ENCODE results near the gene GFOD2.
A peak's percentile ranks its signal among the peaks of the same experiment; 100 is the strongest.

GFOD2 gene

DNA sequence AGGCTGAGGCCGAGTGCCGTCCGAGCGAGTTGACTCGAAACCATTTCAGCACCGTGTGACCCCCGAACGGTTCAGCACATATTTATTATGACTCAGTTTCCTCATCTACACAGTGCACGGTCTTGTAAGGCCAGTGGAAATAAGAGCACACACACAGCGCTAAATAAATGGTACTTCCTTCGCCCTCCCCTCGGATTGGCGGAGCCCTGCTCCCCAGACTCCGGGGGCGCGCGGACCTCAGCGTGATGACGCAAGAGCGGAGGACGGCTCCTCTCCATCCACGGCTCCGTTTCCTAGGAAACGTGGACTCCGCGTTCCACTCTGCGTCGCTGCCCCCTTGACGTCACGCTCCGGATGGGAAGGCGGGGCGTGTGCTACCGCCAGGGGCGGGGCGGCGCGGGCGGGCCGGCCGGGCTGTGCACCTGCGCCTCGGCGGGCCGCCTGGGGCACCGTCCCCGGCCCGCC lies 58.5 kb downstream of the GFOD2 start, which contains the start of gene PARD6A:
Gene PARD6A (plus strand): TSS at position 397 of the 465 bp plus-strand sequence. CDS start 79 bp downstream, outside the sequence.
- DNase-seq (ENCODE audit: low read depth in 1 of 2, low spot score in 1 of 2), result peak; percentile 81 to 92

DNA sequence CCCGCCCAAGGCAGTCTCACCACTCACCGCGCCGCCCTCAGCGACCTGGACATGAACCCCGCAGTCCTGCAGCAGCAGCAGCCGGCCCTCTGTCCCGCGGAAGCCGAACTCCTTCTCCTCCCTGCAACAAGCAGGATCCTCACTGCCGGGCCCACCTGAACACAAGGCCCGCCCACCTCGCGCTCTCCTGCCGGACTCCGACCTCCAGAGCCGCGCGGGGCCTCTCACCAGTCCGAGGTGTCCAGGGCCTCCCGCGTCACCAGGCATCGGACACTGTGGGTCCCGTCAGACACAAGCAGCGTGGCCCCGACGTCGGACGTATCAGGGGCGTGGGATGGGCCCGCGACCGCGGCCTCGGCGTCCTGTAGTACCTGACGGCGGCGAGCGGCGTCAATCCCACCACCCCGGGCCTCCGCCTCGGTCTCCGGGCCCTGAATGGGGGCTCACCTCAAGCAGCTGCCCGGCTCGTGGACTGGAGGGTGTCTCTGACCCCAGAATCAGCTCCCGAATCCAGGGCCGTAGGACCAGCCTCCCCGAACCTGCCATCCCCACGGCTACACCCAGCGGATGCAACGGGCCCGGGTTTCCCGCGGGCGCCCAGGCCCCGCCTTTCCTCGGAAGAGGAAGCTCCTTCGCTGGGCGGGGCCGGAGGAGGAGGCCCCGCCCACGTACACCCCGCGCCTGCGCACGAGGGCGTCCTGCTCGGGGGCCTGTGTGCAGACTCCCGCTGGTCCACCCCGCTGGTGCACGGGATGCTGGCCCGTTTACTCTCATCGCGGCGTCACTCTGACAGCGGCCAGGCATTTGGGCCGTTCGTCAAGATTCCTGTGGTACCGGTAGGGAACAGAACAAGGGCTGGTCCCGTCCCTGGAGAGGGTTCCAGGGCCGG lies 59.2 kb downstream of the GFOD2 start, which contains the start of gene ACD:
Gene ACD (minus strand): TSS at position 586 of the 889 bp plus-strand sequence. CDS start 40 bp downstream, at position 546.
- peak; percentile 88 to 90 for DNase-seq (ENCODE audit: low read depth in 1 of 2, low spot score in 1 of 2)

DNA sequence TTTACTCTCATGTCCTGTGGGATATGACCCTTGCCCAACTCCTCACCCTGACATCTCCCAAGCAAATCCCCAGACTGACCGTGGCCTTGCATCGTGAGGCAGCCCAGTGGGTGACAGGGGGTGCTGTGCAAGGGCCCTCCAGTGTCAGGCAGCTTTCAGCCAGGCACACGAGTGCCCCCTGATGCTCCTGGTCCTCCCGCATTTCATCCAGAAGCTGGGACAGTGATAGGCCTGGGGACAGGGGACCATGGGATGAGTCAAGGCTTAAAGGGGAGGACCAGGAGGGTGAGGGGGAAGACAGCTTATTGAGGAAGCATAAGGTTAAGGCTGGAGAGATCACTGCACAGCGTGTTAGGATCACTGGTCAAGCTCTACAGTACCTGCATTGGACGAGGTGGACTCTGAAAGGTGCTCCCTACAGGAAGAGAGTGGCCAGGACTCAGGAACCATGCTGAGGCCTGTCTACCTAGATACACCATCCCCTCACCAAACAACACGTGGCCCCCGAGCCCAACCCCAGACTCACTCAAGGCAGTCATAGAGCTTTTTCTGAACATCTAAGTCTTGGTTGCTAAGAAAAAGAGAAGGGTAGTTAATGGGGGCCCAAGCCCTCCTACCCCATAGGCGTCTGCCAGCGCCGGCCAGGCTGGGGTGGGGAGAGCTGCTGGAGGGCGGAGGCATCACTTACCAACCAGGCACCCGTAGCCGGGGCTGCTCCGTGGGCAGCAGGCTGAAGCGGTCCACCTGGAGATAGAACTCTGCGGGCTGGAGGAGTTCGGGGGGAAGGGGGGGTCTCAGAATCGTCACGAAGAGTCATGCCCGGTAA lies 60.1 kb downstream of the GFOD2 start:
- DNase-seq (ENCODE audit: low read depth in 1 of 2, low spot score in 1 of 2), result no peak

DNA sequence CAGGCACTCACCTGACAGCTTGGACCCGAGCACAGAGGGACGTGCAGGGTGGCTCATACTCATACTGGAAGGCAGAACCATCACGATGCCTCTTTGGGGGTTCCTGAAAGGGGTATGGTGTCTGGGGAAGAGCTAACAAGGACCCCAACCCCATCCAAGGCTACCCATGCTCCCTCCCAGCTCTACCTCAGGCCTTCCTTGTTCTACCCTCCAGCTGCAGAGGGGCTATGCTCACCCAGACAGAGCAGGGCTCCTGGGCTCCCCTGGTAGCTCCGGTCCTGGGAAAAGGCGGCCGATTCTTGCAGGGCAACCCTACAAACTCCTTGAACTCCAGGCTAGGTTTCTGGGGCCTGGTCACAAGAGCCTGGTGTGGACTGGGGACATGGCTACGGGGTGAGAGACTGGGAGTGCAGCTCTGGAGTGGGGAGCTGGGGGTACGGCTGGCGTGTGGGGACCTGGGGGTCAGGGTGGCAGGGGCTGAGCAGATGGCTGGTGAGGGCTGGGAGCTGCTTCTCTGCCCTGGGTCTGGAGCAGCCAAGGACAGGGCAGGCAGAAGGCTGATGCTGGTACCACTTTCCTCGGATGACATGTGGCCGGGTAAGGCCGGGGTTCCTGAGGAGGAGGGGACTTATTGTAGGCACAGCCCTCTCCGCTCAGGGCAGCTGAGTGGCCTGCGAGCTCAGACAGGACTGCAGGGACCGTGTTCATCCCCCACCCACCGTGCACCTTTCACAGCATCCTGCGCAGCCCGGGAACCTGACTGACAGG lies 61.2 kb downstream of the GFOD2 start:
- DNase-seq (ENCODE audit: low read depth in 1 of 2, low spot score in 1 of 2), result no peak

DNA sequence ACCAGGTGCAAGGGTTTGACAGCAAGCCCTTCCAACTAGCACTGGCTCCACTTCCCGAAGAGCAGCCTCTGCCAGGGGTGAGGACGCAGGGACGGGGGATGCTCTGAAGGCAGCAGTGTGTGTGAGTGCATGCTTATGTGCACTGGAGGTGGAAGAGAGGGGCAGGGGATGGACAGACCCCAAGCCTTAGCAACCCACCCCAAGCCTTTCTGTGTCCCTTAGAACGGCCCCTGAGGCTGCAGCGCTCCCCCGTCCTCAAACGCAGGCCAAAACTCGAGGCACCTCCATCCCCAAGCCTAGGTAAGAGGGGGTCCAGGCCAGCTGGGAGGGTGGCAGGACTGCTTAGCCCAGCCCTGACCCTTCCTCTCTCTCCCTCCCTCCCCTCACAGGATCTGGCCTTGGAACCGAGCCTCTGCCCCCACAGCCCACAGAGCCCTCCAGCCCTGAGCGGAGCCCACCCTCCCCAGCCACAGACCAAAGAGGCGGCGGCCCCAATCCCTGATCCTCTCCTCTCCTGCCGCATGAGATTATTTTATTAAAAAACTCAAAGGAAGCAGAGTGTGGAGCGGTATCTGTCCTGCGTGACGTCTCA lies 62.0 kb downstream of the GFOD2 start:
- no peak for DNase-seq (ENCODE audit: low read depth in 1 of 2, low spot score in 1 of 2)

DNA sequence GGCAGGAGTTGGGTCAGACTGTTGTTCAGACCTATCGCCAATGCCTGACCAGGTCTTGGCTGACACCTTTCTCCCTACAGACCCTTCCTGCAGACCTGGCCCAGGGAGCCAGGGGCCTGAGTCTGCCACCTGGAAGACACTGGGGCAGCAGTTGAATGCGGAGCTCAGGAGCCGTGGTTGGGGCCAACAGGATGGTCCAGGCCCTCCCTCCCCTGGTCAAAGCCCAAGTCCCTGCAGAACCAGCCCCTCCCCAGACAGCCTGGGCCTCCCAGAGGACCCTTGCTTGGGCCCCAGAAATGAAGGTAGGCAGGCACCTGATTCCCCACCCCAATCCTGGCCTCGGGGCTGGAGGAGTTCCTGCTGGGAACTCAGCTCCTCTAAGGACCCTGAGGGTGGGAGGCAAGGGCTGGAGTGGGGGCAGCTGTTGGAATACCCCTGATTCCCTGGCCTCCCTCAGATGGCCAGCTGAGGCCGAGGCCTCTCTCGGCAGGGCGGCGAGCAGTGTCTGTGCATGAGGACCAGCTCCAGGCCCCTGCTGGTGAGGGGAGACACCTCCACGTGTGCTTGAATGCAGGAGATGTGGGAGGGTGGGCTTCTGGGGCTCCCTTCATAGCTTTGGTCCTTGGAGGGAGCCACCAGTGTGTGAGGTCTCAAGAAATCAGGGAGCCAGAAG lies 62.6 kb downstream of the GFOD2 start:
- no peak for DNase-seq (ENCODE audit: low read depth in 1 of 2, low spot score in 1 of 2)

DNA sequence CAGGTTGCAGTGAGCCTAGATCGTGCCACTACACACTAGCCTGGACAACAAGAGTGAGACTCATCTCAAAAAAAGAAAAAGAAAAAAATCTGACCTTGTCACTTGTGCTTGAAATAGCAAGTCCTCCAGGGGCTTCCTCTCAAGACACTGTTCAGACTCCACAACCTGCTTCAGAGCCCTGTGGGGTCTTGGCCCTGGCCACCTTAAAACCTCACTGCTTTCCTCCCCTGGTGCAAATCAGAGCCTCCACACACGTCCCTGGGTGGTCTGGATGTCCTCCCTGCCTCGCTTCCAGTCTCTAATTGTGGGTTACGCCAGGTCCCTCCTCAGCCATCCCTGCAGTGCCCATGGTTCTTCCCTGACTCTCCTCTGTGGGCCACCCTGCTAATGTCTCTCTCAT lies 63.8 kb downstream of the GFOD2 start:
- DNase-seq (ENCODE audit: low read depth in 1 of 2, low spot score in 1 of 2), result no peak

DNA sequence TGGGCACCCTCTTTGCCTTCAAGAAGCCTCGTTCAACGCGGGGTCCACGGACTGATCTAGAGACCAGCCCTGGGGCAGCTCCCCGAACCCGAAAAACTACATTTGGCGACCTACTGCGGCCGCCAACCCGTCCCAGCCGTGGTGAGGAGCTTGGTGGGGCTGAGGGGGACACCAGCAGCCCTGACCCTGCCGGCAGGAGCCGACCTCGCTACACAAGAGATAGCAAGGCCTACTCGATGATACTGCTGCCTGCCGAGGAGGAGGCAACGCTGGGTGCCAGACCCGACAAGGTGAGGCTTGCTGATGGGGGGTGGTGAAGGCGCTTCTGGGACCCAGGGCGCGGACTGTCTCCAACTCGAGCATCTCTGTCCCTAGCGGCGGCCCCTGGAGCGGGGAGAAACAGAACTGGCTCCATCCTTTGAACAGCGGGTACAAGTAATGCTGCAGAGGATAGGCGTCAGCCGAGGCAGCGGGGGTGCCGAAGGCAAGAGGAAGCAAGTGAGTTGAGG lies 64.7 kb downstream of the GFOD2 start:
- DNase-seq (ENCODE audit: low read depth in 1 of 2, low spot score in 1 of 2), result no peak

DNA sequence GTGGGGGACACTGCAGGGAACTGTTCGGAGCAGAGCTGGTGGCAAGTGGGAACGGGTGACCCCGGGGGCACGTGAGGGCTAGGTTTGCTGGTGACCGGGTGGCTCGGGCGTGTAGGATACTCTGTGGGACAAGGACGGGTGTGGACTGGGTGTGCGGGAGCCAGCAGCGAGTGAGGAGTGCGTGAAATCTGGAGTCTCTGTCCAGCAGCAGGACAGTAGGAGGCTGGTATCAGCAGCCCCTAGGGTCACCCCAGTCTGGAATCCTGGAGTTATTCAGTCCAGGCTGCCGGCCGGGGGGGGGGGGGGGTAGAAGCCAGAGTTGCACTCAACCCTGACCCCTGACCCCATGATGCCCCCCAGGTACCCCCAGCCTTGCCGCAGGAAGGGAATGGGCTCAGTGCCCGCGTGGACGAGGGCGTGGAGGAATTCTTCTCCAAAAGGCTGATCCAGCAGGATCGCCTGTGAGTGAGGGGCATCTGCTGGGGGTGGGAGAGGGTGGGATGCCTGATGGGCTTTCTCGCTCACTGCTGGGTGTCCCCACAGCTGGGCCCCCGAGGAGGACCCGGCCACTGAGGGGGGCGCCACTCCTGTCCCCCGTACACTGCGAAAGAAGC lies 65.2 kb downstream of the GFOD2 start:
- DNase-seq (ENCODE audit: low read depth in 1 of 2, low spot score in 1 of 2), result no peak

DNA sequence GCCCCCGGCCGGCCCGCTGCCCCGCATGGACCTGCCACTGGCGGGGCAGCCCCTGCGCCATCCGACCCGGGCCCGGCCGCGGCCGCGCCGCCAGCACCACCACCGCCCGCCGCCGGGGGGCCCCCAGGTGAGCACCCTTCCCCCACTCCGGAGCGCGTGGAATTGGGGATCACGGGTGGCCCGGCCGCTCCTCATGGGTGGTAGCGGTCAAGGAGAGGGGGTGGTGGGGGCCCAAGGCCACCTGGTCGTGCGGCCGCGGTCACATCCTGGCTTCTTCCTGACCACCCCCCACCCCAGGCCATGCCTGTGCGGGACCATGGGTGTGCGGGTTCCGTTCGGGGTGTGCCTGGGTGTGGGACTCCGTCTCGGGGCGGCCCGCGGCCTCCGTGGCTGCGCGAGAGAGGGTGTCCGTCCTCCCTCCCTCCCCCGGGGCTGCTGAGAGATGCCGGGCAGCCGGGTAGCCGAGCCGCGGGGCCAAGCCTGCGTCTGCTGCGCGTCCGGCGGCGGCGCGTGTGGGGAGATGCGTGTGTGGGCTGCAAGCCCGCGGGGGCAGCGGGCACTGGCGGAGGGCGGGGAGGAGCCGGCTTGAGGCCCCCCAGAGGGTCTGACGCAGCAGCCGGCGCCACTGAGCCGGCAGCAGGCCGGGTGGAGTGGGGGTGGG lies 65.9 kb downstream of the GFOD2 start:
- DNase-seq (ENCODE audit: low read depth in 1 of 2, low spot score in 1 of 2), result no peak

DNA sequence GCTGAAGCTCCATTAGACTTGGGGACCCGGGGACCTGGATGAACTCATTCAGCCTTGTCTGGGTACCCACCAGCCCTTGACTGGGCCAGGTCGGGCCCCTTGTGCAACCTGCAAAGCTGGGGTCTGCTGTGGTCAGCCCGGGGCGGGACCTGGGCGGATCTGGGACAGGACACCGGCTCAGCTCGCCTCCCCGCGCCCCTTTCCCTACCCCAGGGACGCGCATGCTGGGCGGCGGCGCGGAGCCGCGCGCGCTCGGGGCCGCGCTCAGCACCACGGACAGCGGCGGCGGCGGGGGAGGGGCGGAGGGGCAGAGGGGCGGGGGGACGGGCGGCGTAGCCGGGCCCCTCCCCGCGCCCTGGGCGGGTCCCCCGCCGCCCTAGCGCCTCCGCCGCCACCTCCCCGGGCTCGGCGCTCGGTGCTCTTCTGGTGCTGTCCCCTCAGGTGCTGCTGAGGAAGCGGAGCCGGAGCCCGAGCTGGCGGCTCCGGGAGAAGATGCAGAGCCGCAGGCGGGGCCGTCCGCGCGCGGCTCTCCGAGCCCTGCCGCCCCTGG lies 66.5 kb downstream of the GFOD2 start:
- no peak for DNase-seq (ENCODE audit: low read depth in 1 of 2, low spot score in 1 of 2)

DNA sequence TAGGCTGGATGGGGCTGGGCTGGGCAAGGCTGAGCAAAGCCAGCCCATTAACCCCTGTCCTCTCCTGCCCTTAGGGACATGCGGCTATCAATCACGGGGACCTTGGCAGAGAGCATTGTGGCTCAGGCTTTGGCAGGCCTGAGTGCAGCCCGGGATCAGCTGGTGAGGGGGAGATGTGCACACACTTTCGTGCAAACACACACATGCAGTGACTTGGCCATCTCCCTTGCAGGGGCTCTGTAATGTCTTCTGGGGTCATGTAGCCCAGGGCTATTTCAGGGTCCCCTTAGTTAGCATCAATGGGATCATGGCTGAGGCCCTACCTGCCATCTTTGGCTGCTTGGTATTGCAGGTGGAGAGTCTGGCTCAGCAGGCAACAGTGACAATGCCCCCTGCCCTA lies 67.3 kb downstream of the GFOD2 start:
- DNase-seq (ENCODE audit: low read depth in 1 of 2, low spot score in 1 of 2), result no peak

DNA sequence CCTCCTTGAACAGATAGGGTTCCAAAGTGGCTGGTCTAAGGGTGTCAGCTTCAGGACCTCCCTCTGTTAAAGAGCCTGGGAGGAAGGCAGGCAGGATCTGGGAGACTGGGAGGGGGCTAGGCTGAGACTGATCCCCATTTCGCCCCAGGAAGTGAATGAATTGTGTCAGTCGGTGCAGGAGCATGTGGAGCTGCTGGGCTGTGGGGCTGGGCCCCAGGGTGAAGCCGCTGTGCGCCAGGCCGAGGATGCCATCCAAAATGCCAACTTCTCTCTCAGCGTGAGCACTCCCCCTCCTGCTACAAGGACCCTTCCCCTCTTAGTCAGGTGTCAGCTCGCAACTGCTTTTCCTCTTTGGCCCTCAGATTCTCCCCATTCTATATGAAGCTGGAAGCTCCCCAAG lies 68.1 kb downstream of the GFOD2 start:
- no peak for DNase-seq (ENCODE audit: low read depth in 1 of 2, low spot score in 1 of 2)

DNA sequence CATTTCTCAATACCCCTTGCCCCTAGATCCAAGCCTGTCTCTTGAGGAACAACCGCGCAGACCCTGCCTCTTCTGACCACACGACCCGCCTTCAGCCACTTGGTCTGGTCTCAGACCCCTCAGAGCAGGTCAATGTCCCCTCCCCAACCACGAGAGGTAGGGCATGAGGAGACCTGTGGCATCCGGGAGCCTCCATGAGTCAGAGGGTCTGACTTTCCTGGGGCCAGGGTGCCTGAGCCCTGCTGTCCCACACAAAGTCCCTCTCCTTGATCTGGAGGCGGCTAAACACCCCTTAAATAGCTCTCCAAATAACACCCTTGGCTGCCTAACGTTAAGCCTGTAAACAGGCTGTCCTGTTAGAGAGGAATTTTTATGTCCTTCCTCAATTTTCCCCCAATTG lies 69.1 kb downstream of the GFOD2 start:
- DNase-seq (ENCODE audit: low read depth in 1 of 2, low spot score in 1 of 2), result no peak

DNA sequence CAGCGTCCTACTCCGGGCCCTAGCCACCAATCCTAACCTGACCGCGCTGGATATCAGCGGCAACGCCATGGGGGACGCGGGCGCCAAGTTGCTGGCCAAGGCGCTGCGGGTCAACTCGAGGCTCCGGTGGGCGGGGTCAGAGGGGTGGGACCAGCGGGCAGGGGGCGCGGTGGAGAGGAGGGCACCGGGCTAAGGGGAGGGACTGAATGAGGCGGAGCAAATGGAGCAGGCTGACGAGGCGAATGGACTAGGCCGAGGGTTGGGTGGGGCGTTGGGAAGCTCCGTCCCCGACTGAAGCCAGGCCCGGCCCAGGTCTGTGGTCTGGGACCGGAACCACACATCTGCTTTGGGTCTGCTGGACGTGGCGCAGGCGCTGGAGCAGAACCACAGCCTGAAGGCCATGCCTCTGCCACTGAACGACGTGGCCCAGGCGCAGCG lies 69.6 kb downstream of the GFOD2 start:
- DNase-seq (ENCODE audit: low read depth in 1 of 2, low spot score in 1 of 2), result no peak

DNA sequence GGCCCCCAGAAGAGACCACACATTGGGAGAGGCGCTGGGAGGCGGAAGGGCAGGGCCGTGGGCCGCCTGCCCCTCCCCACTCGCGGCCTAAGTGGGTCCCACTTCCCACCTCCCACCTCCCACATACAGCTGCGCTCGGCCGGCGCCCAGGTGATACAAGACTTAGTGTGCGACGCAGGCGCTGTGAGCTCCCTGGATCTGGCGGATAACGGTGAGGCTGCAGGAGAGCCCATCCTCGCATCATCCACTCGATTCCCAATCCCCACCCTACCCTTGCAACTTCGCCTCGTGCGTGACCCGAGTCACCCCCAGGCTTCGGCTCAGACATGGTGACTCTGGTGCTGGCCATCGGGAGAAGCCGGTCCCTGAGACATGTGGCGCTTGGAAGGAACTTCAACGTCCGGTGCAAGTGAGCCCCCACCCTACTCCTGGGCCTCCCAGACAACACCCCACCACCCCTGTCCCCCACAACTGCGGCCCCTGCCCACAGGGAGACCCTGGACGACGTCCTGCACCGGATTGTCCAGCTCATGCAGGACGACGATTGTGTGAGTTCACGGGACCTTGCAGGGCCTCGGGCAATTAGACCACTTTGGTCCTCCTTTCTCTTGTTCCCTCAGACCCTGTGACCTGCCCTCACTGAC lies 70.2 kb downstream of the GFOD2 start:
- no peak for DNase-seq (ENCODE audit: low read depth in 1 of 2, low spot score in 1 of 2)

DNA sequence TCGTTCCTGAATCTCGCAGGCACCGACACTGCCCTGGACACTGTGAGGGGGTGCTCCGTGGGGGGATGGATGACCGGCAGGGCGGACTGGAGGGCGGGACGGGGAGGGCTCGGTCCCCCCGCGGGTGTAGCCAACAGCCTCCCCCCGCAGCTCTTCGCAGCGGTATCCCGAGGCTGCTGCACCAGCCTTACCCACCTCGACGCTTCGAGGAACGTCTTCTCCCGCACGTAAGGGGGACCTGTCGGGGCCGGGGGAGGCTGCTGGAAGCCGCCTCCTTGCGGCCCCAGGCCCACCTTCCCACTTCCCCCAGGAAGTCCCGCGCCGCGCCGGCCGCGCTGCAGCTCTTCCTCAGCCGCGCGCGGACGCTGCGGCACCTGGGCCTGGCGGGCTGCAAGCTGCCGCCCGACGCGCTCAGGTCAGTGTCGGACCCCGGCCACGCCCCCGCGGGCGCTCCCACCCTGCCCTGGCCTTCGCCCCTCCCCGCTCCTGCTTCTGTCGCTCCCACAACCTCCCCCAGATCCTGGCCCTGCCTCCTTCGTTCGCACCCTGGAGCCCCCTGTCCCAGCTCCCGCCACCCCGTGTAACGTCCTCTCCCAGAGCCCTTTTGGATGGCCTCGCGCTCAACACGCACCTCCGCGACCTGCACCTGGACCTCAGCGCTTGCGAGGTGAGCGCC lies 70.9 kb downstream of the GFOD2 start:
- DNase-seq (ENCODE audit: low read depth in 1 of 2, low spot score in 1 of 2), result no peak

DNA sequence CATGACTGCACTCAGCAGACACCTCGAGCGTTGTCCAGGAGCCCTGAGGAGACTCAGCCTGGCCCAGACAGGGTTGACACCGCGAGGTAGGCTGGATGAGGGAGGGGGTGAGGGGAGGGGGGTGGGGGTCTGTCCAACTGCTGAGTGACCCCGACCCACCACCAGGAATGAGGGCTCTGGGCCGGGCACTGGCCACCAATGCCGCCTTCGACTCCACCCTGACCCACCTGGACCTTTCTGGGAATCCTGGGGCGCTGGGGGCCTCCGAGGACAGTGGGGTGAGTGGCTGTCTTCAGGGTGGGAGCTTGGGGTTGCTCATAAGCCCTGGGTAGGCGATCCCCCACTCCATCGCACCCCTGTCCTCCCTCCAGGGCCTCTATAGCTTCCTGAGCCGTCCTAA lies 71.4 kb downstream of the GFOD2 start:
- no peak for DNase-seq (ENCODE audit: low read depth in 1 of 2, low spot score in 1 of 2)

Data from activated CD4-positive, alpha-beta T cell treated with anti-CD3 and anti-CD28 coated beads, Interleukin-2, amount 50 U/mL, for 24 hours (primary cell).